ENCODE data around the gene GPR39. TPM values are rescaled to one million over a fixed set of nuclear protein-coding genes. Genes with fewer than 3 reads are reported as not detected.

Gene GPR39
- total RNA-seq, 2 donors from 2014 or later, result not detected

- ATAC-seq (replicated peaks in 1 of 2) (peak in 1 of 2 donors; percentile 23), DNase-seq (no peak)
- Mint-ChIP-seq H3K27ac (no peak overlapping the region), H3K4me3 (no peak overlapping the region), H3K4me1 (ENCODE audit: low read depth) (peaks cover 4% of the 10 kb centered on the region), H3K36me3 (ENCODE audit: insufficient read depth in 2 of 2) (no peaks in the 10 kb centered on the region), H3K27me3 (ENCODE audit: low read depth) (no peaks in the 10 kb centered on the region), H3K9me3 (peaks cover 0 to 2% of the 10 kb centered on the region in 2 donors)
Observed at GRCh38 chr2:132438691-132439090, 22.1 kb downstream of the GPR39 start.

DNA sequence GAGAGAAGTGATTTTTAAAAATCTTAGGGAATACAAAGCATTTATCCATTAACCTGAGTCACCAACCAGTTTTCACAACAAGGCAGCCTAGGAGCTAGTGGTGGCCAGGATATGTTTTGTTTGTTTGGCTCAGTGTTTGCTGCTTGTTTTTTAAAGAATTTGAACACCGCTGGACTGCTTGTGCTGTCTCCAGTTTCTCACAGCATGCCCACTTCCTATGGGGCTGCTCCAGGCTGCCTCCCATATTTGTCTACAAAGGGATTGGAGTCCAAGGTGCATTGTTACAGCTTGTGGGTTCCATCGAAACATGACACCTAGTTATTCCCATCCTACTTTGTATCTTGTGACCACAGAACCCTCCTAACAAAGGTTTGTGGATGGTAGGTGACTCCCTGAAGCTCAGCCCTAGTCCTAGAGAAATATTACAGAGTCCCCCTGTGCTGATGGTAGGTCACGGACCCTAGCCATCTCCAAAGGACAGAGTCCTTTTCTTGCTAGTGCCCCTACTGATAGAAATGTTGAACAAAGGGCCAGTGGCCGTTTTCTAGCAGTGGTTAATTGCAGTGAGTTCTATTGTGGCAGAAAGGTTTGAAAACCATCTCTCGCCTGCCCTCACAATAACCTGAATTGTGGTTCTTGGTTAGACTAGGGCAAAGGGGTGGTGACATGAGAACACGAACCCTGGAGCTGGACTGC, 23.2 kb downstream of the GPR39 start:
- Mint-ChIP-seq H3K27me3 (ENCODE audit: low read depth) (no peaks in the 10 kb centered on the region), H3K36me3 (ENCODE audit: insufficient read depth in 2 of 2) (no peaks in the 10 kb centered on the region), H3K9me3 (peaks cover 0 to 2% of the 10 kb centered on the region in 2 donors), H3K4me1 (ENCODE audit: low read depth) (peaks cover 4% of the 10 kb centered on the region), H3K27ac (no peak overlapping the region), H3K4me3 (no peak overlapping the region)
- ATAC-seq (replicated peaks in 1 of 2) (no peak), DNase-seq (no peak)

GRCh38 chr2:132441051-132441450, 24.4 kb downstream of the GPR39 start:
- Mint-ChIP-seq H3K27ac (no peak overlapping the region), H3K9me3 (peaks cover 0 to 2% of the 10 kb centered on the region in 2 donors), H3K4me1 (ENCODE audit: low read depth) (peaks cover 4% of the 10 kb centered on the region), H3K27me3 (ENCODE audit: low read depth) (no peaks in the 10 kb centered on the region), H3K36me3 (ENCODE audit: insufficient read depth in 2 of 2) (no peaks in the 10 kb centered on the region), H3K4me3 (no peak overlapping the region)
- ATAC-seq (replicated peaks in 1 of 2) (no peak), DNase-seq (no peak)

- DNase-seq (no peak), ATAC-seq (replicated peaks in 1 of 2) (no peak)
- Mint-ChIP-seq H3K4me3 (no peak overlapping the region), H3K27ac (no peak overlapping the region), H3K27me3 (ENCODE audit: low read depth) (no peaks in the 10 kb centered on the region), H3K9me3 (no peaks in the 10 kb centered on the region), H3K4me1 (ENCODE audit: low read depth) (peaks cover 4% of the 10 kb centered on the region), H3K36me3 (ENCODE audit: insufficient read depth in 2 of 2) (no peaks in the 10 kb centered on the region)
Observed at GRCh38 chr2:132442278-132442677, 25.7 kb downstream of the GPR39 start.

GRCh38 chr2:132443106-132443505, 26.5 kb downstream of the GPR39 start:
- DNase-seq (no peak), ATAC-seq (replicated peaks in 1 of 2) (no peak)
- Mint-ChIP-seq H3K36me3 (ENCODE audit: insufficient read depth in 2 of 2) (no peaks in the 10 kb centered on the region), H3K4me3 (no peak overlapping the region), H3K27me3 (ENCODE audit: low read depth) (no peaks in the 10 kb centered on the region), H3K4me1 (ENCODE audit: low read depth) (peaks cover 4% of the 10 kb centered on the region), H3K27ac (no peak overlapping the region), H3K9me3 (no peaks in the 10 kb centered on the region)

- DNase-seq (no peak), ATAC-seq (replicated peaks in 1 of 2) (no peak)
- Mint-ChIP-seq H3K27me3 (ENCODE audit: low read depth) (no peaks in the 10 kb centered on the region), H3K4me3 (no peak overlapping the region), H3K4me1 (ENCODE audit: low read depth) (no peaks in the 10 kb centered on the region), H3K36me3 (ENCODE audit: insufficient read depth in 2 of 2) (no peaks in the 10 kb centered on the region), H3K27ac (no peak overlapping the region), H3K9me3 (no peaks in the 10 kb centered on the region)
Observed at GRCh38 chr2:132446444-132446843, 29.8 kb downstream of the GPR39 start.

- Mint-ChIP-seq H3K9me3 (peaks cover 0 to 6% of the 10 kb centered on the region in 2 donors), H3K27me3 (ENCODE audit: low read depth) (no peaks in the 10 kb centered on the region), H3K4me3 (no peak overlapping the region), H3K27ac (no peak overlapping the region), H3K36me3 (ENCODE audit: insufficient read depth in 2 of 2) (no peaks in the 10 kb centered on the region), H3K4me1 (ENCODE audit: low read depth) (no peaks in the 10 kb centered on the region)
- DNase-seq (no peak), ATAC-seq (replicated peaks in 1 of 2) (no peak)
Observed at GRCh38 chr2:132448331-132448730, 31.7 kb downstream of the GPR39 start.

GRCh38 chr2:132448771-132449170, 32.2 kb downstream of the GPR39 start:
- Mint-ChIP-seq H3K4me1 (ENCODE audit: low read depth) (no peaks in the 10 kb centered on the region), H3K36me3 (ENCODE audit: insufficient read depth in 2 of 2) (no peaks in the 10 kb centered on the region)

DNA sequence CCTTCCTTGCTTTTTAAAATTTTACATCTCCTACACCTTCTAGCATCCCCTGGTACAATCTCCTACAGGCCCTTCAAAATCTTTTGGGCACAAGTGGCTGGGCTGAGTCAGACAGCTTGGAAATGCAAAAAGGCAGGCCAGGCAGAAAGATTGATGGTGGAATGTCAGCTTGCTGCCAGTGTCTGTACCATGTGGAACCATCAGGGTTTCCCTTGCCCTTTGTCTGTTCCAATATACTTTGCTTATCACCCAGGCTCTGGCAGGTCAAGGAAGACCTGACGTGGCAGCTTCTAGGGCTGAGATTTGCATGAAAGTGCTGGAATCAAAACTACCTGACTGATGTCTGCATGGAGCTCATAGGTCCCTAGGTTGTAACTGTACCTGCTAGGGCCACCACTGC, 33.3 kb downstream of the GPR39 start:
- Mint-ChIP-seq H3K4me1 (ENCODE audit: low read depth) (no peaks in the 10 kb centered on the region), H3K9me3 (peaks cover 0 to 6% of the 10 kb centered on the region in 2 donors), H3K27me3 (ENCODE audit: low read depth) (no peaks in the 10 kb centered on the region), H3K4me3 (no peak overlapping the region), H3K27ac (no peak overlapping the region), H3K36me3 (ENCODE audit: insufficient read depth in 2 of 2) (no peaks in the 10 kb centered on the region)
- ATAC-seq (replicated peaks in 1 of 2), result no peak
- DNase-seq, result no peak

More at GRCh38 chr2:132448771-132449170, 32.2 kb downstream of the GPR39 start:
- Mint-ChIP-seq H3K9me3 (peaks cover 0 to 6% of the 10 kb centered on the region in 2 donors), H3K27ac (no peak overlapping the region), H3K4me3 (no peak overlapping the region), H3K27me3 (ENCODE audit: low read depth) (no peaks in the 10 kb centered on the region)
- ATAC-seq (replicated peaks in 1 of 2) (no peak), DNase-seq (no peak)

DNA sequence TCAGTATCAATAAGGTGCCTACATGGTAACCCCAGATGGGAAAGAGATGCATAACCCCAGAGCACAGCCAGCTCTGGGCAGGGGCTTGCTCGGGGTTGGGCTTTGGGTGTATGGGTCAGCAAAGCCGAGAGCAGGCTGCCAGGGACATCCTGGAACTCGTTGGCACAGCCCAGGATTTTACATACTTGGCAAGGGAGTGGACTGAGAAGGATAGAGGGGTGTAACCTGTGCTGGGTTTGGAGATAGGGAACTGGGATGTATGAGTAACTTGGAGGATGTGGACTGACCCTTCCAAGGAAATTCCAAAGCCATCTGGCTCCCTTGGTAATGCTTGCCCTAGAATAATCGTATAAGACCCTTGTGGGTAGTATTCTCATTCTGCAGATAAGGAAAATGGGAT, 44.2 kb downstream of the GPR39 start:
- DNase-seq, result no peak
- no peak overlapping the region for H3K27ac Mint-ChIP-seq
- no peaks in the 10 kb centered on the region for H3K4me1 Mint-ChIP-seq (ENCODE audit: low read depth)
- peaks cover 7% of the 10 kb centered on the region for H3K27me3 Mint-ChIP-seq (ENCODE audit: low read depth)
- no peak for ATAC-seq (replicated peaks in 1 of 2)
- peaks cover 2 to 3% of the 10 kb centered on the region in 2 donors for H3K36me3 Mint-ChIP-seq (ENCODE audit: insufficient read depth in 2 of 2)
- no peak overlapping the region for H3K4me3 Mint-ChIP-seq
- peaks cover 9 to 16% of the 10 kb centered on the region in 2 donors for H3K9me3 Mint-ChIP-seq

DNA sequence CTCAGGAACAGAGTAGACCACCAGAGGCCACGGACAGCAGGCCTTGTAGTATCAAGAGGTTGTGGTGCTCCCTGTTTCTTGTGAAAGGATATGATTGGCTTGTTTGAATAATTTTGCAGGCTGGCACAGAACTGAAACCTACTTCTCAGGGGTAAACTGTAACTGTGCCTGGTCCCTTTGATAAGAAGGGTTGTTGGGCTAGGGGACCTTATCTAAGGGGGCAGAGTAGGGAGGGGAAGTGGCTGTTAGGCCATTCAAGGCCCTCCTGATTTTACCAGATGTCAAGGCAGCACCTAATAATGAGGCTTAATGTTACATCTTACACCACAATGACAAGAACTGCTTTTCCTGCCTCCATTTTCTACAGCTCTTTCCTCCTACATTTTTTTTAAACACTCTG, 45.6 kb downstream of the GPR39 start:
- H3K27ac Mint-ChIP-seq, result no peak overlapping the region
- DNase-seq (no peak), ATAC-seq (replicated peaks in 1 of 2) (no peak)
- H3K4me3 Mint-ChIP-seq, result no peak overlapping the region
- H3K9me3 Mint-ChIP-seq, result peaks cover 5 to 13% of the 10 kb centered on the region in 2 donors
- H3K36me3 Mint-ChIP-seq (ENCODE audit: insufficient read depth in 2 of 2), result peaks cover 3 to 9% of the 10 kb centered on the region in 2 donors
- peaks cover 7% of the 10 kb centered on the region for H3K27me3 Mint-ChIP-seq (ENCODE audit: low read depth)
- H3K4me1 Mint-ChIP-seq (ENCODE audit: low read depth), result no peaks in the 10 kb centered on the region

DNA sequence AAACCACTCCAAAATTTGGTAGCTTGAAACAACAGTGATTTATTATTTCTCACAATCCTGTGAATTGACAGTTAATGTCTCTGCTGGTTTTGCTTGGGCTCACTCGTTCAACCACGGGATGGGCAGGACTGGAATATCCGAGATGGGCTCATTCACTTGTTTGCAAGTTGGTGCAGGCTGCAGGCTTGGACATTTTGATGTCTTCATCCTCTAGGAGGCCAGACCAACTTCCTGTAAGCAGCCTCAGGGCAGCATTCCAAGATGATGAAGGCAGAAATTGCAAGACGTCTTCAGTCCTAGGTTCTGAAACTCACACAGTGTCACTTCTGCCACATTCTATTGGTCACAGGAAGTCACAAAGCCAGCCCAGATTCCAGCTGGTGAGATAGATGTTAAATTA, 47.1 kb downstream of the GPR39 start:
- Mint-ChIP-seq H3K4me3 (no peak overlapping the region), H3K9me3 (peaks cover 2 to 13% of the 10 kb centered on the region in 2 donors), H3K36me3 (ENCODE audit: insufficient read depth in 2 of 2) (peaks cover 3 to 9% of the 10 kb centered on the region in 2 donors), H3K4me1 (ENCODE audit: low read depth) (no peaks in the 10 kb centered on the region), H3K27ac (no peak overlapping the region), H3K27me3 (ENCODE audit: low read depth) (peaks cover 6% of the 10 kb centered on the region)
- no peak for ATAC-seq (replicated peaks in 1 of 2)
- DNase-seq, result no peak

GRCh38 chr2:132465917-132466316, 49.3 kb downstream of the GPR39 start:
- Mint-ChIP-seq H3K9me3 (peaks cover 1 to 8% of the 10 kb centered on the region in 2 donors), H3K4me3 (no peak overlapping the region), H3K27ac (no peak overlapping the region), H3K4me1 (ENCODE audit: low read depth) (no peaks in the 10 kb centered on the region), H3K36me3 (ENCODE audit: insufficient read depth in 2 of 2) (peaks cover 3 to 6% of the 10 kb centered on the region in 2 donors), H3K27me3 (ENCODE audit: low read depth) (no peaks in the 10 kb centered on the region)
- DNase-seq, result no peak
- ATAC-seq (replicated peaks in 1 of 2), result no peak

DNA sequence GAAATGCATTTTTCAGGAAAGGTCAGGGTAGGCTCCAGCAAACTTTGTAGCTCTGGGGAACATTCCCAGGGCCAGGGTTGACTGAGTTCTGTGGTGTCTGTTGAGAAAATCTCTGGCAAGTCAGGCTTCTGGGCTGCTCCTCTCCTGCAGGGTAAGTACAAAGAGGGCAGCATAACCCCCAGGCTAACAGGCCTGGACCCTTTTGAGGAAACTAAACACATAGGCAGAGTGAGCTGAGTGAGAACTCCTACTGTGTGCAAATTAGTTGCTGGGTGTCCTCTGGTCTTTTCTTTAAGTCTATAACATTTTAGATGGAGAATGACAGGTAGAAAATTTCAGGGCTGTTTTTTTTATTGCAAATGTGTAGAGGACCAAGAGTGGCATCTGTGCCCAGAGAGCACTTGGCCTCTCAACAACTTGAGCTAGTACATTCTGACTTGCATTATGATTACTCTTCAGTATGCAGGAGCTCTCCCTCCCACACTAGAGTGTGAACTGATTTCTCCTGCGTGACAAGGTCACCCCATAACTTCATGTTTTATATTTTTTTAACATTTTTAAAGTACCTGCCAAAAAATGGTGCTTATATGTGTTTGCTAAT, 49.9 kb downstream of the GPR39 start:
- ATAC-seq (replicated peaks in 1 of 2), result no peak
- Mint-ChIP-seq H3K36me3 (ENCODE audit: insufficient read depth in 2 of 2) (peaks cover 3 to 6% of the 10 kb centered on the region in 2 donors), H3K9me3 (peaks cover 1 to 8% of the 10 kb centered on the region in 2 donors), H3K4me1 (ENCODE audit: low read depth) (no peaks in the 10 kb centered on the region), H3K4me3 (no peak overlapping the region), H3K27me3 (ENCODE audit: low read depth) (no peaks in the 10 kb centered on the region), H3K27ac (no peak overlapping the region)
- DNase-seq, result no peak

Data from activated T-cell treated with anti-CD3 and anti-CD28 coated beads, Interleukin-2, amount 50 U/mL, for 72 hours (primary cell).